GM19035 (cell line): ENCODE measurements around the gene OXCT2.
A peak's percentile ranks its signal among the peaks of the same experiment; 100 is the strongest.
"Not testable (repeated sequence)": the region's sequence is repeated elsewhere in the genome, so short reads cannot be mapped to it uniquely, and the experiment has no call there.

Source experiments
- ATAC-seq: cut with Tn5 transposase; IDR thresholded peaks from one replicate; pipeline ENCODE4 v1.9.1; 2021; ENCODE audit not compliant: unreplicated experiment

OXCT2 gene

DNA sequence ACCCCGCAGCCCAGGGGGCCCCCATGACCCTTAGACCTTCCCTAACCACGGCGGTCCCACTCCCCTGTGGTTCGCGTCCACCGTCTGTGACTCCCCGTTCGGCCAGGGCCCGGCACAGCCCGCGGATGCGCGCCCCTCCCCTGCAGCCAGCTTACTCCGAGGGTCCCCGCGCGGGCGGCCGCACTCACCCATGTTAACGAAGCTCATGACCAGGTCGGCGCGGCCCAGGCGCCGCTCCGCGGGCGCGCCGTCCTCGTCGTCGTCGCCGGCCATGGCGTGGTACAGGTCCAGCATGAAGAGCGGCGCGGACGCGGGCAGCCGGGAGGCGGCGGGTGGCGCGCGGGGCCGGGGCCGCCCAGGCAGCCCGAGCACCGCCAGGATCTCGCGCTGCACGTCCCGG lies 16.8 kb upstream of the OXCT2 start:
- not testable (repeated sequence) for ATAC-seq

GRCh38 chr1:39787468-39787867 lies 16.3 kb upstream of the OXCT2 start:
- ATAC-seq = no peak

DNA sequence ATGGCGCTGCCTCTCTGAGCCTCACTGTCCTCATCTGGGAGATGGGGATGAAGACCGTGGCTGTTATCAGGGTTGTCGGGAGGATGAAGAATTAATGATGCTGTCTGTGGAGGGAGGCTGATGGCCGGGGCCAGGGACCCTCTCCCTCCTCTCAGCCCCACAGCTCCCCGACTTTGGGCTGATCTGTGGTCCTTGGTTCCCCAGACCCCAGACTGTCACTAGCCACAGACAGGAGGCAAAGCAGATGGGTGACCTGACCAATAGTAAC lies 15.9 kb upstream of the OXCT2 start:
- ATAC-seq = not testable (repeated sequence)

GRCh38 chr1:39786303-39787107 lies 15.4 kb upstream of the OXCT2 start:
- ATAC-seq = not testable (repeated sequence)

DNA sequence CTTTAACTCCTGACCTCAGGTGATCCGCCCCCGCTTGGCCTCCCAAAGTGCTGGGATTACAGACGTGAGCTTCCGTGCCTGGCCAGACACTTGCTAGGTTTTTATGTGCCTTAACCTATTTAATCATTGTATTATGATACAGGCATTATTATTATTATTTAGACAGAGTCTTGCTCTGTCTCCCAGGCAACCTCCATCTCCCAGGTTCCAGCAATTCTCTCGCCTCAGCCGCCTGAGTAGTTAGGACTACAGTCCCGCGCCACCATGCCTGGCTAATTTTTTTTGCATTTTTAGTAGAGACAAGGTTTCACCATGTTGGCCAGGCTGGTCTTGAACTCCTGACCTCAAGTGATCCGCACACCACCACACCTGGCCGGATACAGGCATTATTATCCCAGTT lies 11.5 kb upstream of the OXCT2 start:
- not testable (repeated sequence) for ATAC-seq

DNA sequence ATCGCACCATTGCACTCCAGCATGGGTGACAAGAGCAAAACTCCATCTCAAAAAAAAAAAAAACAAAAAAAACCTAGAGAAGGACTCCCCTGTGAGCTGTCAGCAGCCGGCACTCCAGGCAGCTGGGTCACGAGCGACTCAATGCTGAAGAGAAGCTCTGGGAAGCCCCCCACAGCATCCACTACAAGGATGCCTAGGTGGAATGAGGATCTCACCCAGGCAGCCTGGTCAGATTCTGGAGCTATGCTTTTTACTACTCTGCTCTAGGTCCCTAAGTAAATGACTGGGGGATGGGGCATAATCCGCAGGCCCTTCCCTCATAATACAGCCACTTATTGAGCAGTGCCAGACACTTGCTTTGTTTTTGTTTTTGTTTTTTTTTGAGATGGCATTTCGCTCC lies 11.0 kb upstream of the OXCT2 start:
- ATAC-seq = no peak

DNA sequence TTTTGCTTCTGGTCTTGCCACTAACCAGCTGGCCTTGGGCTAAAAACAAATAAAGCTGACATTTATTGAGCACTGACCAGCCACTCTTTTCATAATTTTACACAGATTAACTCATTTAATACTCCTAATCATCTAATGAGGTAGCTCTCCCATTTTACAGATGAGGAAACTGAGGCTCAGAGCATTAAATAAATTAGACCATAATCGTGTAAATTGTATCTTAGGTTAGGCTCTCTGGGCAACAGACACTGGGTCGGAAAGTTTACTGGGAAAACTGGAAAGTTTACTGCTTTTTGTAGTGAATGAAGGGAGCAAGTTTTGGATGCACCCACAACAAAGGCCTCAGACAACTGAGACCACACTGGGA lies 10.2 kb upstream of the OXCT2 start:
- ATAC-seq = no peak

- no peak for ATAC-seq
Measured at GRCh38 chr1:39779821-39780220, 8.7 kb upstream of the OXCT2 start.

DNA sequence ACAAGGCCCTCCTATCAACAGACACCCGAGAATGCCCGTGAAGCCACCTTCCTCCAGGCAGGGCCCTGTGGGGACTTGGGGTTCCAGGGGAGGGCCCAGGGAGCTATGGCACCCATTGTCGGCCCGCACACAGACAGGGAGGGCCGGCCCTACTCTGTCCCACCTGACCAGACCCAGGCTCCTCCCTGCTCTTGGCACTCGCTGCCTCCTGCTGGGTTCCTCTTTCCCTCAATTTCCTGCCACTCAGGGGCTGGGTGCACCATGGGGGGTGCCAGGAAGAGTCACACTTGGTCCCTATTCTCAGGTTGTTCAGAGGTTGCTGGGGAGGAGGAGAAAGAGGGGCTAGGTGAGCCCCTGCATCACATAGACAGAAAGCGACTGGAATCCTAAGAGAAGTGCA lies 8.0 kb upstream of the OXCT2 start:
- ATAC-seq = no peak

- ATAC-seq = not testable (repeated sequence)
Measured at GRCh38 chr1:39778463-39779099, 7.4 kb upstream of the OXCT2 start.

GRCh38 chr1:39777896-39778295 lies 6.7 kb upstream of the OXCT2 start:
- ATAC-seq = not testable (repeated sequence)

- ATAC-seq = no peak
Measured at GRCh38 chr1:39777306-39777705, 6.2 kb upstream of the OXCT2 start.

GRCh38 chr1:39776886-39777285 lies 5.7 kb upstream of the OXCT2 start:
- ATAC-seq = no peak

DNA sequence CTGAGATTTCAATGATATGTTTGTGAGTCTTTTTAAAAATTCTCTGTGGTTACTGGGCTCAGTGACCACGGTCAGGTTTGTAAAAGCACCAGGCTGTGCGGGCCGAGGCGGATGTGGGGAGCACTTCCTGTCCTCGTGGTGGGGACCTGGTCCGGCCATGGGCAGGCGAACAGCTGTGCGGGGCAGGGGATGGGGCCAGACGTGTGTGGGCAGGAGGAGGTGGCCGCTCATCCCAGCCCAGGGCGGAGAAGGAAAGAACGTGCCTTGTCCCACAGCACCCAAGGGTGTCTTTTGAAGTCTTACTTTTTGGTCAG lies 5.2 kb upstream of the OXCT2 start:
- peak; percentile 60 for ATAC-seq

- not testable (repeated sequence) for ATAC-seq
Measured at GRCh38 chr1:39775676-39776399, 4.7 kb upstream of the OXCT2 start.

DNA sequence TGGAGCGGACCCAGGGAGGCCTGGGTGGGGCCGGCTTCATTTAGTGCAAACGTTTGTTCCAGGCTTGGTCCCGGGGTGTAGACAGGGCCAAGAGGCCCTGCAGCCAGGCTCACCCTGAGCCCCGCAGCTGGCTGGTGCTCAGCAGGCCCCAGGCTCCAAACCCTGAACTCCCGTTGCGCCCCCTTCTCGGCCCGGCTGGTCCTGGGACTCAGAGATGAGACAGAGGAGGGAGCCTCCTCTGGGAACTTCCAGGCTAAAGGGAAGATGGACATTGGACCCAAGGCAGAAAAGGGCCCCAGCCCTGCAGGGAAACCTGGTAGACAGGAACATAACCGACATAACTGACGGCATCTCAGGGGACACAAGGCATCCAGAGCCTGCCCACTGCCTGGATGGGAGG lies 4.0 kb upstream of the OXCT2 start:
- ATAC-seq = not testable (repeated sequence)

GRCh38 chr1:39773369-39773979 lies 2.3 kb upstream of the OXCT2 start:
- ATAC-seq = not testable (repeated sequence)

GRCh38 chr1:39770100-39771021 lies 787 bp downstream of the OXCT2 start:
- not testable (repeated sequence) for ATAC-seq

DNA sequence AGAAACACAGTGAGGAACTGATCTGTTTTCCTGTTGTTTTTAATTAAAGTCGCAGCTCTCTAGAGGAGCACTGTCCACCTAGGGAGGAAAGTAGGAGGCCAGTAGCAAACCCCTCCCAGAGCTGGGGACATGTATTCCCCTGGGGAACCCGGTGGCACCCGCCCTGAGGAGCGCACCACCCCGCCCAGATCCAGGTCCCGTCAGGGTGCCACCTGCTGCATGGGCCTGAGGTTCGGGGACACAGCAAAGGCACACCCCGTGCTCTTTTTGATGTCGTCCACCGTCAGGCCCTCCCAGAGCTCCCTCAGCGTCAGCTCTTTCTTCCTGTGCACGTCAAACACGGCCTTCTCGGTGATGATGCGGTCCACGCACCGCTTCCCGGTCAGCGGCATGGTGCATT lies 1.6 kb downstream of the OXCT2 start:
- ATAC-seq = not testable (repeated sequence)

- not testable (repeated sequence) for ATAC-seq
Measured at GRCh38 chr1:39766466-39766865, 4.7 kb downstream of the OXCT2 start.

DNA sequence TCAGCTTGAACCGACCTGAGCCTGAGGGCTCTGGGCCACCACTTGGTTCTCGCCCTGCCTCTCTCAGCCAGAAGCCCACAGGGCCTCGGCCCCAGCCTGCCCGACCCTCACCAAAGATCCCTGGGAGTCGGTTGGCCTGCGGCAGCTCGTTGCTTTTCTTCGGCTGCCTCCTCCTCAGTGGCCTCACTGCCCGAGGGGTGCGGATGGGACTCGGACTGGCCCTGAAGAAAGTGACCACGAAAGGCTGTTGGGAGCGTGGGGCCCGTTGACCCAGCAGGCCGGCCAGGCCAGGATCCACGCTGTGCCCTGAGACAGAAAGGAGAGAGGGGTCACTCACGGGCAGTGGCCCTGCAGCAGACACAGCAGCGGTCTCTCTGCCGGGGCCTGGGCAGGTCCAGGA lies 6.6 kb downstream of the OXCT2 start:
- ATAC-seq = not testable (repeated sequence)
